GM19035 (cell line): ENCODE results near the gene LIPN.

Source experiments
- ATAC-seq: cut with Tn5 transposase; IDR thresholded peaks from one replicate; pipeline ENCODE4 v1.9.1; 2021; ENCODE audit not compliant: unreplicated experiment

Gene LIPN

DNA sequence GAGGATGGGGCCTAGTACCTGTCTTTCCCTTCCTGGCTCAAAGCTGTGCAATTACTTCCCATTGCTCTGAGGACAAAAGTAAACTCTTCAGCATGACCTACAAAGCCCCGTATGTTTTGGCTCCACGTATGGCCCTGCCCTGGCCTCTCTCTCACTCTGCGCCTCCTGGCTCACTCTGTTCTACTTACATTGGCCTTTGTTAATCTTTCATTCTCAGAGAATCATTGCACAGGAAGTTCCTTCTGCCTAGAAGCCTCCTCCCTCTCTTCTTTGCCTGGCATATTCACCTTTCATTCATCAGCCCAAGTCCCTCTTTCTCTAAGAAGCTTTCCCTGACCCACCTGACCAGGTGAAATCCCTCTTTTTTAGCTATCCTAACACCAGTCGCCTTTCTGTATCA, 66.6 kb downstream of the LIPN start:
- no peak for ATAC-seq

DNA sequence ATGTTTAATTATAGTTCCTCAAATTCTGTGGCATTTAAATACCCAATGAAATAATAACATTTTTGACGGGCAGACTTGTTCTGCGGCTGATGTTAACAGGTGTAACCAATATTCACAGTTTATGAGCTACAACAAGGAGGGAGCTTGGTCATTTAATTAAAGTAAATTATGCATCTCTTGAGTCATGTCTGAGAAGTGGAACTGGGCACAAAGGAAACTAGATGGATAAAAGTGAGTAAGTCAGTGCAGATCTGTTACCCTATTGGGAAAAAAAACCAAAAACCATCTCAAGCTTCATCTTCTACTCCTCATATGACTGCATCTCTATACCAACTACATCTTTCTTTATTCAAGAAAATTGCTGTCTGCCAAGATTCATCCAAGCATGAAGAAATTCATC, 67.9 kb downstream of the LIPN start:
- no peak for ATAC-seq

DNA sequence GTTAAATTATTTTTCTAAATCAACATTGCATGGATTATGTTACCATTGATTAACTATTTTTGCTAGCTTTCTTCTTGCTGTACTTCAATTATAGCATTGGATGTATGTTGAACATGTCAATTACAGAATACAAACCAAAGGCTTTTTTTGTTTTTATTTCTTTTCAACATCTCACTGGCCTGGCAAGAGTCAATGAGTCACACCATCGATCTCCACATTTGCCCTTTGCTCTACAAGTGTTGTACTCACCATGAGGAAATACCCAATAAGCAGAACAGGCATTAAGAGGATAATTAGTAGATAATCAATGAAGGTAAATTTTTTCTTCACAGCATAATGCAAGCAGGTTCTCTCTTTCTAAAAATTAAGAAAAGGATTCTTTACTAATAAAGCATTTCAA, 68.5 kb downstream of the LIPN start:
- no peak for ATAC-seq
